Measurements from ENCODE around the gene ATG14. TPM values are rescaled to one million over a fixed set of nuclear protein-coding genes. Genes with fewer than 3 reads are reported as not detected.

Gene ATG14
- polyA plus RNA-seq, 1 of the 3 experiments (the other 2 are of a cell fraction), result 4.3 TPM

DNA sequence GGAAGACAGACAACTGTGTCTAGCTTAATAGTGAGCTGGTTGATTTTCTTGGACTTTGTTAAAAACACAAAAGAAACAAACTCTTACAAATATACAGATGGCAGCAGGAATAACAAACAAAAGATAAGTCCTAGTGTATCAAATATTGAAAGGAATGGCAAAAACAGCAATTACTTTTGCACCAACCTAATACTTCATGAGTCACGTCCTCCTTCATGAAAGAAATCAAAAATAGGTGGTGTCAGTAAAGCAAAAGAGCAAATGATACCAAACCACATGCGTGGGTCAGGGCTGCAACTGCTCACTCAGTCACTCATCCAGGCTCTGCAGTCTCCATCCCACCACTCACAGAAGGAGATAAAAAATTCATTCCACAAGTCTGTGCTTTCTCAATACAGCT is 11.8 kb downstream of the ATG14 start:
- H3K27ac ChIP-seq (ENCODE audit: low read depth in 2 of 2, low read length in 1 of 2), result peak overlapping the region in 1 of 2 experiments; percentile 67; a peak in 1 of 4 replicates
- H3K79me2 ChIP-seq (ENCODE audit: insufficient read depth), result peaks cover 50% of the 10 kb centered on the region
- H3K36me3 ChIP-seq (replicated peaks in 1 of 2; ENCODE audit: control insufficient read depth in 1 of 2, insufficient read depth in 2 of 2, low read length in 1 of 2), result peaks cover 7 to 13% of the 10 kb centered on the region in 2 experiments
- H3K9me3 ChIP-seq, result no peaks in the 10 kb centered on the region
- WGBS (ENCODE audit: low lambda C conversion rate), result 77% methylated on average over 2 of the region's 2 CpGs
- H3K4me2 ChIP-seq, result no peak overlapping the region
- 0 out of 2 replicates have a peak, but pooled peaks cover 3% of the 10 kb centered on the region for H3K9me2 ChIP-seq
- H3K4me1 ChIP-seq (ENCODE audit: control insufficient read depth in 1 of 2, insufficient read depth in 2 of 2, low read depth in 1 of 2, low read length in 1 of 2), result peaks cover 2 to 10% of the 10 kb centered on the region in 2 experiments; a peak in 3 of 4 replicates
- CTCF ChIA-PET, result no interaction called here
- POLR2A ChIA-PET, result no interaction called here
- H4K20me1 ChIP-seq (ENCODE audit: insufficient read depth), result peaks cover 21% of the 10 kb centered on the region
- H3F3A ChIP-seq (replicated peaks; ENCODE audit: insufficient read depth), result no peaks in the 10 kb centered on the region
- no peak overlapping the region for H3K4me3 ChIP-seq (ENCODE audit: low read depth in 2 of 2, low read length in 1 of 2)
- DNase-seq, result no peak
- H3K9ac ChIP-seq, result no peak overlapping the region
- TF ChIP-seq, protein P1, sequence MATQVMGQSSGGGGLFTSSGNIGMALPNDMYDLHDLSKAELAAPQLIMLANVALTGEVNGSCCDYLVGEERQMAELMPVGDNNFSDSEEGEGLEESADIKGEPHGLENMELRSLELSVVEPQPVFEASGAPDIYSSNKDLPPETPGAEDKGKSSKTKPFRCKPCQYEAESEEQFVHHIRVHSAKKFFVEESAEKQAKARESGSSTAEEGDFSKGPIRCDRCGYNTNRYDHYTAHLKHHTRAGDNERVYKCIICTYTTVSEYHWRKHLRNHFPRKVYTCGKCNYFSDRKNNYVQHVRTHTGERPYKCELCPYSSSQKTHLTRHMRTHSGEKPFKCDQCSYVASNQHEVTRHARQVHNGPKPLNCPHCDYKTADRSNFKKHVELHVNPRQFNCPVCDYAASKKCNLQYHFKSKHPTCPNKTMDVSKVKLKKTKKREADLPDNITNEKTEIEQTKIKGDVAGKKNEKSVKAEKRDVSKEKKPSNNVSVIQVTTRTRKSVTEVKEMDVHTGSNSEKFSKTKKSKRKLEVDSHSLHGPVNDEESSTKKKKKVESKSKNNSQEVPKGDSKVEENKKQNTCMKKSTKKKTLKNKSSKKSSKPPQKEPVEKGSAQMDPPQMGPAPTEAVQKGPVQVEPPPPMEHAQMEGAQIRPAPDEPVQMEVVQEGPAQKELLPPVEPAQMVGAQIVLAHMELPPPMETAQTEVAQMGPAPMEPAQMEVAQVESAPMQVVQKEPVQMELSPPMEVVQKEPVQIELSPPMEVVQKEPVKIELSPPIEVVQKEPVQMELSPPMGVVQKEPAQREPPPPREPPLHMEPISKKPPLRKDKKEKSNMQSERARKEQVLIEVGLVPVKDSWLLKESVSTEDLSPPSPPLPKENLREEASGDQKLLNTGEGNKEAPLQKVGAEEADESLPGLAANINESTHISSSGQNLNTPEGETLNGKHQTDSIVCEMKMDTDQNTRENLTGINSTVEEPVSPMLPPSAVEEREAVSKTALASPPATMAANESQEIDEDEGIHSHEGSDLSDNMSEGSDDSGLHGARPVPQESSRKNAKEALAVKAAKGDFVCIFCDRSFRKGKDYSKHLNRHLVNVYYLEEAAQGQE (IDR thresholded peaks at IDR 0.05; ENCODE audit: low read depth, low read length), result no peak
- TF ChIP-seq, protein P2, sequence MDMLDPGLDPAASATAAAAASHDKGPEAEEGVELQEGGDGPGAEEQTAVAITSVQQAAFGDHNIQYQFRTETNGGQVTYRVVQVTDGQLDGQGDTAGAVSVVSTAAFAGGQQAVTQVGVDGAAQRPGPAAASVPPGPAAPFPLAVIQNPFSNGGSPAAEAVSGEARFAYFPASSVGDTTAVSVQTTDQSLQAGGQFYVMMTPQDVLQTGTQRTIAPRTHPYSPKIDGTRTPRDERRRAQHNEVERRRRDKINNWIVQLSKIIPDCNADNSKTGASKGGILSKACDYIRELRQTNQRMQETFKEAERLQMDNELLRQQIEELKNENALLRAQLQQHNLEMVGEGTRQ (IDR thresholded peaks at IDR 0.05; ENCODE audit: borderline replicate concordance, low read depth, low read length), result no peak
- TF ChIP-seq GATA2 (CRISPR knock-in tag; IDR thresholded peaks at IDR 0.05), result no peak
- TF ChIP-seq, protein P3, sequence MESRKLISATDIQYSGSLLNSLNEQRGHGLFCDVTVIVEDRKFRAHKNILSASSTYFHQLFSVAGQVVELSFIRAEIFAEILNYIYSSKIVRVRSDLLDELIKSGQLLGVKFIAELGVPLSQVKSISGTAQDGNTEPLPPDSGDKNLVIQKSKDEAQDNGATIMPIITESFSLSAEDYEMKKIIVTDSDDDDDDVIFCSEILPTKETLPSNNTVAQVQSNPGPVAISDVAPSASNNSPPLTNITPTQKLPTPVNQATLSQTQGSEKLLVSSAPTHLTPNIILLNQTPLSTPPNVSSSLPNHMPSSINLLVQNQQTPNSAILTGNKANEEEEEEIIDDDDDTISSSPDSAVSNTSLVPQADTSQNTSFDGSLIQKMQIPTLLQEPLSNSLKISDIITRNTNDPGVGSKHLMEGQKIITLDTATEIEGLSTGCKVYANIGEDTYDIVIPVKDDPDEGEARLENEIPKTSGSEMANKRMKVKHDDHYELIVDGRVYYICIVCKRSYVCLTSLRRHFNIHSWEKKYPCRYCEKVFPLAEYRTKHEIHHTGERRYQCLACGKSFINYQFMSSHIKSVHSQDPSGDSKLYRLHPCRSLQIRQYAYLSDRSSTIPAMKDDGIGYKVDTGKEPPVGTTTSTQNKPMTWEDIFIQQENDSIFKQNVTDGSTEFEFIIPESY (IDR thresholded peaks at IDR 0.05; ENCODE audit: borderline replicate concordance, low read depth), result no peak
- H2AFZ ChIP-seq (ENCODE audit: low read depth), result no peak overlapping the region
- H3K27me3 ChIP-seq (ENCODE audit: insufficient read depth), result no peaks in the 10 kb centered on the region

DNA sequence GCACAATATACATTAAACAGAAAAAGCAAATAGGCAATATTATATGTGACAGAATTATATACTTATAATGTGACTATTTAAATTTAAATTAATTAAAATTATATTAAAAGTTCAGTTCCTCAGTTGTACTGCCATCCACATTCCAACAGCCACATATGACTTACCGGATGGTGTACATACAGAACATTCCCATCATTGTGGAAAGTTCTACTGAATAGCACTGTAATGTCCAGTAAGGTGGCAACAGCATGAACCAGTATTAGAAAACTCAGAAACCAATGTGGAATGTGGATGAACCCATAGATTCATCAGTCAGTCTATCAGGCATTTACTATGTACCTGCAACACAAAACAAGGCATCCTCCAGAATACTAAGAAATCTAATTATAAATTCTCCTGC is 12.4 kb downstream of the ATG14 start:
- Histone ChIP-seq H3K27ac (ENCODE audit: low read depth in 2 of 2, low read length in 1 of 2) (peak overlapping the region in 1 of 2 experiments; percentile 67; a peak in 2 of 4 replicates), H3K4me2 (no peak overlapping the region)

More for the DNA sequence above, 12.4 kb downstream of the ATG14 start:
- 0 out of 2 replicates have a peak, but pooled peaks cover 3% of the 10 kb centered on the region for H3K9me2 ChIP-seq
- ChIA-PET POLR2A (no interaction called here), CTCF (no interaction called here)
- H3K27me3 ChIP-seq (ENCODE audit: insufficient read depth), result no peaks in the 10 kb centered on the region
- H4K20me1 ChIP-seq (ENCODE audit: insufficient read depth), result peaks cover 21% of the 10 kb centered on the region
- H3K9me3 ChIP-seq, result no peaks in the 10 kb centered on the region
- TF ChIP-seq NFIC (IDR thresholded peaks at IDR 0.05; ENCODE audit: borderline replicate concordance), result no peak
- no peak for TF ChIP-seq EZH2phosphoT487 (IDR thresholded peaks at IDR 0.05; ENCODE audit: borderline replicate concordance, low read depth)
- no peak for TF ChIP-seq RCOR1 (IDR thresholded peaks at IDR 0.05; ENCODE audit: low read length)
- no peak for TF ChIP-seq TCF12 (IDR thresholded peaks at IDR 0.05)
- TF ChIP-seq MEF2A (IDR thresholded peaks at IDR 0.05; ENCODE audit: borderline replicate concordance, low read depth), result no peak
- no peak for TF ChIP-seq CHD2 (IDR thresholded peaks at IDR 0.05; ENCODE audit: low read length, partially characterized antibody)
- TF ChIP-seq, protein P4, sequence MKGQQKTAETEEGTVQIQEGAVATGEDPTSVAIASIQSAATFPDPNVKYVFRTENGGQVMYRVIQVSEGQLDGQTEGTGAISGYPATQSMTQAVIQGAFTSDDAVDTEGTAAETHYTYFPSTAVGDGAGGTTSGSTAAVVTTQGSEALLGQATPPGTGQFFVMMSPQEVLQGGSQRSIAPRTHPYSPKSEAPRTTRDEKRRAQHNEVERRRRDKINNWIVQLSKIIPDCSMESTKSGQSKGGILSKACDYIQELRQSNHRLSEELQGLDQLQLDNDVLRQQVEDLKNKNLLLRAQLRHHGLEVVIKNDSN (IDR thresholded peaks at IDR 0.05; ENCODE audit: borderline replicate concordance, low read depth), result no peak
- TF ChIP-seq, protein P5, sequence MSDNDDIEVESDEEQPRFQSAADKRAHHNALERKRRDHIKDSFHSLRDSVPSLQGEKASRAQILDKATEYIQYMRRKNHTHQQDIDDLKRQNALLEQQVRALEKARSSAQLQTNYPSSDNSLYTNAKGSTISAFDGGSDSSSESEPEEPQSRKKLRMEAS (IDR thresholded peaks at IDR 0.05; ENCODE audit: low read depth), result no peak
- TF ChIP-seq, protein P3 (IDR thresholded peaks at IDR 0.05; ENCODE audit: borderline replicate concordance, low read depth), result no peak
- H3K4me3 ChIP-seq (ENCODE audit: low read depth in 2 of 2, low read length in 1 of 2), result no peak overlapping the region
- 100% methylated on average over 1 of the region's 1 CpG for WGBS (ENCODE audit: low lambda C conversion rate)
- peaks cover 10 to 20% of the 10 kb centered on the region in 2 experiments for H3K36me3 ChIP-seq (replicated peaks in 1 of 2; ENCODE audit: control insufficient read depth in 1 of 2, insufficient read depth in 2 of 2, low read length in 1 of 2)
- H2AFZ ChIP-seq (ENCODE audit: low read depth), result no peak overlapping the region
- DNase-seq, result no peak
- H3K79me2 ChIP-seq (ENCODE audit: insufficient read depth), result peaks cover 45% of the 10 kb centered on the region
- no peaks in the 10 kb centered on the region for H3F3A ChIP-seq (replicated peaks; ENCODE audit: insufficient read depth)
- H3K9ac ChIP-seq, result no peak overlapping the region
- H3K4me1 ChIP-seq (ENCODE audit: control insufficient read depth in 1 of 2, insufficient read depth in 2 of 2, low read depth in 1 of 2, low read length in 1 of 2), result peaks cover 2 to 10% of the 10 kb centered on the region in 2 experiments; a peak in 3 of 4 replicates

Measured in SK-N-SH (cell line).